Measurements from ENCODE around the gene CD8B2. TPM values are rescaled to one million over a fixed set of nuclear protein-coding genes. Genes with fewer than 3 reads are reported as not detected.
"Not testable (repeated sequence)": the region's sequence is repeated elsewhere in the genome, so short reads cannot be mapped to it uniquely, and the experiment has no call there.

Gene CD8B2
- total RNA-seq (2014; rRNA removed; shearing (Covaris generic)) = not detected in 2 replicates

- DNase-seq (ENCODE audit: low spot score) = not testable (repeated sequence)
These were observed at the start of gene CD8B2 for GRCh38 chr2:106486551-106487385. CD8B2 (plus strand) TSS chr2:106487364; CDS start chr2:106487427, 63 bp downstream.

- not testable (repeated sequence) for DNase-seq (ENCODE audit: low spot score)
These were observed 25.3 kb upstream of the CD8B2 start for GRCh38 chr2:106461882-106462281.

GRCh38 chr2:106467516-106467915, 19.6 kb upstream of the CD8B2 start:
- DNase-seq (ENCODE audit: low spot score) = not testable (repeated sequence)

GRCh38 chr2:106468107-106468506, 19.1 kb upstream of the CD8B2 start, which contains the start of gene RGPD3:
RGPD3 (minus strand) TSS chr2:106468413; CDS start chr2:106468288, 125 bp downstream.
- not testable (repeated sequence) for DNase-seq (ENCODE audit: low spot score)

- DNase-seq (ENCODE audit: low spot score) = not testable (repeated sequence)
These were observed 16.5 kb upstream of the CD8B2 start for GRCh38 chr2:106470658-106471057.

- DNase-seq (ENCODE audit: low spot score) = not testable (repeated sequence)
These were observed 9.5 kb upstream of the CD8B2 start for GRCh38 chr2:106477647-106478046.

- not testable (repeated sequence) for DNase-seq (ENCODE audit: low spot score)
These were observed 7.6 kb upstream of the CD8B2 start for GRCh38 chr2:106479563-106479962.

GRCh38 chr2:106487386-106488191, 425 bp downstream of the CD8B2 start:
- DNase-seq (ENCODE audit: low spot score) = not testable (repeated sequence)

- not testable (repeated sequence) for DNase-seq (ENCODE audit: low spot score)
These were observed 2.5 kb downstream of the CD8B2 start for GRCh38 chr2:106489701-106490100.

GRCh38 chr2:106492399-106492798, 5.2 kb downstream of the CD8B2 start:
- DNase-seq (ENCODE audit: low spot score) = not testable (repeated sequence)

GRCh38 chr2:106492913-106493312, 5.7 kb downstream of the CD8B2 start:
- DNase-seq (ENCODE audit: low spot score) = not testable (repeated sequence)

GRCh38 chr2:106498549-106498948, 11.4 kb downstream of the CD8B2 start:
- not testable (repeated sequence) for DNase-seq (ENCODE audit: low spot score)

GRCh38 chr2:106500350-106500749, 13.2 kb downstream of the CD8B2 start:
- not testable (repeated sequence) for DNase-seq (ENCODE audit: low spot score)

- DNase-seq (ENCODE audit: low spot score) = not testable (repeated sequence)
These were observed 15.2 kb downstream of the CD8B2 start for GRCh38 chr2:106502351-106502750.

- not testable (repeated sequence) for DNase-seq (ENCODE audit: low spot score)
These were observed 17.0 kb downstream of the CD8B2 start for GRCh38 chr2:106504192-106504591.

- not testable (repeated sequence) for DNase-seq (ENCODE audit: low spot score)
These were observed 17.6 kb downstream of the CD8B2 start for GRCh38 chr2:106504787-106505186.

- not testable (repeated sequence) for DNase-seq (ENCODE audit: low spot score)
These were observed 19.0 kb downstream of the CD8B2 start for GRCh38 chr2:106506002-106506687.

- DNase-seq (ENCODE audit: low spot score) = not testable (repeated sequence)
These were observed 21.7 kb downstream of the CD8B2 start for GRCh38 chr2:106508660-106509373.

GRCh38 chr2:106509374-106509770, 22.2 kb downstream of the CD8B2 start:
- DNase-seq (ENCODE audit: low spot score) = not testable (repeated sequence)

GRCh38 chr2:106510791-106511190, 23.6 kb downstream of the CD8B2 start:
- DNase-seq (ENCODE audit: low spot score) = not testable (repeated sequence)

GRCh38 chr2:106511476-106511901, 24.3 kb downstream of the CD8B2 start:
- DNase-seq (ENCODE audit: low spot score) = peak; percentile 76
